HepG2 (cell line): ENCODE results near the gene ABCC1. TPM values are rescaled to one million over a fixed set of nuclear protein-coding genes. Genes with fewer than 3 reads are reported as not detected.

Source experiments
- DNMT3B ChIP-seq: conservative IDR thresholded peaks from 2 replicates; pipeline ENCODE4 v1.6.1; 2016; ENCODE audit warnings: missing biosample characterization, control low read depth
- KAT8 ChIP-seq: IDR thresholded peaks from 2 replicates; pipeline ENCODE4 v1.6.1; 2016; ENCODE audit warnings: missing genetic modification reagents, missing compliant biosample characterization
- KDM4B ChIP-seq: sonication (generic); formaldehyde crosslinking; IDR thresholded peaks from 2 replicates; pipeline ENCODE4 v1.4.0; 2020; ENCODE audit warnings: missing genetic modification reagents
- MEF2D ChIP-seq: sonication (generic); formaldehyde crosslinking; IDR thresholded peaks from 2 replicates; pipeline ENCODE4 v1.5.1; 2020; ENCODE audit warnings: mild to moderate bottlenecking, missing genetic modification reagents
- NCOA2 ChIP-seq: sonication (generic); formaldehyde crosslinking; IDR thresholded peaks from 2 replicates; pipeline ENCODE4 v1.8.0; 2022; ENCODE audit warnings: inconsistent platforms
- RBM39 ChIP-seq: fragments of 200-400 bp; formaldehyde crosslinking; IDR thresholded peaks from one replicate; pipeline ENCODE4 v1.6.1; 2018; ENCODE audit warnings: antibody characterized with exemption, mild to moderate bottlenecking, low read depth, low read length; ENCODE audit not compliant: poor library complexity, severe bottlenecking
- RNF2 ChIP-seq: fragments of 450-650 bp; conservative IDR thresholded peaks from 2 replicates; pipeline ENCODE4 v1.6.1; 2016; ENCODE audit warnings: low read depth
- SRF ChIP-seq: IDR thresholded peaks from 2 replicates; pipeline ENCODE4 v1.6.1; 2011; ENCODE audit warnings: mild to moderate bottlenecking, low read depth, low read length, moderate library complexity
- ZMYM4 ChIP-seq: sonication (generic); formaldehyde crosslinking; IDR thresholded peaks from 2 replicates; pipeline ENCODE4 v1.8.1; 2023; ENCODE audit warnings: mild to moderate bottlenecking, missing genetic modification reagents
- ZNF207 ChIP-seq: fragments of 450-650 bp; IDR thresholded peaks from 2 replicates; pipeline ENCODE4 v1.6.1; 2016; ENCODE audit warnings: antibody characterized with exemption, borderline replicate concordance
- ZNF598 ChIP-seq: sonication (generic); formaldehyde crosslinking; IDR thresholded peaks from 2 replicates; pipeline ENCODE4 v1.5.1; 2020; ENCODE audit warnings: mild to moderate bottlenecking, missing genetic modification reagents, borderline replicate concordance
- ZNF720 ChIP-seq: sonication (generic); formaldehyde crosslinking; IDR thresholded peaks from 2 replicates; pipeline ENCODE4 v1.4.0; 2020; ENCODE audit warnings: missing genetic modification reagents
- ZNF781 ChIP-seq: sonication (generic); formaldehyde crosslinking; IDR thresholded peaks from 2 replicates; pipeline ENCODE4 v1.5.1; 2020; ENCODE audit warnings: borderline replicate concordance, mild to moderate bottlenecking, missing genetic modification reagents; ENCODE audit errors: not compliant biosample characterization
- ZSCAN29 ChIP-seq: sonication (generic); formaldehyde crosslinking; conservative IDR thresholded peaks from 2 replicates; pipeline ENCODE4 v1.4.0; 2020; ENCODE audit warnings: mild to moderate bottlenecking, missing genetic modification reagents
- ZSCAN31 ChIP-seq: sonication (generic); formaldehyde crosslinking; IDR thresholded peaks from 2 replicates; pipeline ENCODE4 v1.5.0; 2020; ENCODE audit warnings: low read depth, mild to moderate bottlenecking, missing genetic modification reagents
- polyA plus RNA-seq, 8 experiments: library from polyadenylated mRNA; depleted of rRNA in 3 of 8; stranded (reverse) in 7 of 8; unstranded in 1 of 8; fragments of >200 nt; fragmentation: Illumina TruSeq in 4 of 8; extraction: Trizol in 4 of 8; gene quantifications; 2 replicates each; pipeline versions ENCODE4 v1.2.1 to v1.2.3, GENCODE V29; 2011 to 2016; ENCODE audit warnings: low read depth in 4 of 8, missing spikeins in 1 of 8, mixed read lengths in 1 of 8; ENCODE audit not compliant: insufficient read depth in 1 of 8
- total RNA-seq, 5 experiments: library from RNA; depleted of rRNA; stranded (reverse); fragments of >200 nt; fragmentation: Illumina TruSeq; extraction: Trizol; gene quantifications; 2 replicates each; pipeline ENCODE4 v1.2.3, GENCODE V29; 2016; ENCODE audit warnings: low read depth in 1 of 5
- TF ChIP-seq, protein P1 (sequence below): sonication (generic); formaldehyde crosslinking; IDR thresholded peaks from 2 replicates; pipeline ENCODE4 v1.5.0; 2020; ENCODE audit warnings: missing genetic modification reagents, mild to moderate bottlenecking, borderline replicate concordance
- TF ChIP-seq, protein P2 (sequence below): IDR thresholded peaks from 2 replicates; pipeline ENCODE4 v1.6.1; 2016; ENCODE audit warnings: missing biosample characterization, missing genetic modification reagents, low read depth
- TF ChIP-seq, protein P3 (sequence below), 2 experiments: fragments of 450-650 bp in 1 of 2; sonication (generic) in 1 of 2; formaldehyde crosslinking in 1 of 2; IDR thresholded peaks; 2 replicates each; pipeline versions ENCODE4 v1.6.1 to v1.8.0; 2016 to 2022; ENCODE audit warnings: antibody characterized with exemption in 1 of 2, mild to moderate bottlenecking in 1 of 2, missing genetic modification reagents in 1 of 2

ABCC1 gene
- total and polyA plus RNA-seq, 2 of the 13 experiments (the other 11 are each of a cell fraction or from before 2014, with no cell fraction given), result 13.0 to 30.6 TPM

DNA sequence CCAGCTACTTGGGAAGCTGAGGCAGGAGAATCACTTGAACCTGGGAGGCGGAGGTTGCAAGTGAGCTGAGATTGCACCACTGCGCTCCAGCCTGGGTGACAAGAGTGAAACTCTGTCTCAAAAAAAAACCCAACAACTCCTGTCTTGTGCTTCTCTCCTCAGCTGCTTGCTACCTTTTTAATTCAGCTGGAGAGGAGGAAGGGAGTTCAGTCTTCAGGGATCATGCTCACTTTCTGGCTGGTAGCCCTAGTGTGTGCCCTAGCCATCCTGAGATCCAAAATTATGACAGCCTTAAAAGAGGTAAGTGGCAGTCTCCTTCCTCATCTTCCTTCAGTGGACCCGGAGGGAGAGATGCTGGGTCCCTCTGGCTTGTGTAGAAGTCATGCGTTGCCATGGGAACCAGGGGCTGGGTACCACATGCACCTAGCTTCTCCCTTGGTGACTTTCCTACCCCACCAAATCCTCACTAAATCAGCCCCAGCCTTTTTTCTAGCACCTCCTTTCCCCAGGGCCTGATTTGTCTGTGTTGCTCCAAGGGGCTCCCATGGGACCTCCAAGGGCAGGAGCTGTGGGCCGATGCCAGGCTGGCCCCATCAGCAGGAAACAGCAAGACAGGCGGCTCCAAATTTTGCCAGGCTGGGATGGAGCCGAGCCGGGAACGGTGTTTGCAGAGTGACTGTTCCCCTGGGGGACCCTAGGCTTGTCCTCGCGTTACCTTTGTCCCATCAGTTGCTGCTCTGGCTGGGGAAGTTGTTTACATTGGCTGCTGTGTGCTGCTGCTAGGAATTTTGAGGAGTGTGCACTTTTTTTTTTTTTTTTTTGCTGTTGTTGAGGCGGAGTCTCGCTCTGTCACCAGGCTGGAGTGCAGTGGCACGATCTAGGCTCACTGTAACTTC is 65.2 kb downstream of the ABCC1 start (continued):
- TF ChIP-seq ZNF781 (CRISPR knock-in tag) (no peak), DNMT3B (CRISPR knock-in tag) (0 out of 2 replicates have a peak, but pooled peaks have one; percentile 32), RNF2 (no peak), ZMYM4 (peak; percentile 53; the same call in 1 of the 2 replicates), ZNF598 (CRISPR knock-in tag) (no peak), ZSCAN29 (CRISPR knock-in tag) (no peak), SRF (no peak), RBM39 (no peak), KAT8 (peak; percentile 38; the same call in 1 of the 2 replicates), ZNF207 (no peak), KDM4B (CRISPR knock-in tag) (no peak), NCOA2 (peak; percentile 72), MEF2D (CRISPR knock-in tag) (no peak), ZNF720 (CRISPR knock-in tag) (no peak), ZSCAN31 (no peak)
- TF ChIP-seq, protein P1, sequence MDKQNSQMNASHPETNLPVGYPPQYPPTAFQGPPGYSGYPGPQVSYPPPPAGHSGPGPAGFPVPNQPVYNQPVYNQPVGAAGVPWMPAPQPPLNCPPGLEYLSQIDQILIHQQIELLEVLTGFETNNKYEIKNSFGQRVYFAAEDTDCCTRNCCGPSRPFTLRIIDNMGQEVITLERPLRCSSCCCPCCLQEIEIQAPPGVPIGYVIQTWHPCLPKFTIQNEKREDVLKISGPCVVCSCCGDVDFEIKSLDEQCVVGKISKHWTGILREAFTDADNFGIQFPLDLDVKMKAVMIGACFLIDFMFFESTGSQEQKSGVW, result no peak
- TF ChIP-seq, protein P2, sequence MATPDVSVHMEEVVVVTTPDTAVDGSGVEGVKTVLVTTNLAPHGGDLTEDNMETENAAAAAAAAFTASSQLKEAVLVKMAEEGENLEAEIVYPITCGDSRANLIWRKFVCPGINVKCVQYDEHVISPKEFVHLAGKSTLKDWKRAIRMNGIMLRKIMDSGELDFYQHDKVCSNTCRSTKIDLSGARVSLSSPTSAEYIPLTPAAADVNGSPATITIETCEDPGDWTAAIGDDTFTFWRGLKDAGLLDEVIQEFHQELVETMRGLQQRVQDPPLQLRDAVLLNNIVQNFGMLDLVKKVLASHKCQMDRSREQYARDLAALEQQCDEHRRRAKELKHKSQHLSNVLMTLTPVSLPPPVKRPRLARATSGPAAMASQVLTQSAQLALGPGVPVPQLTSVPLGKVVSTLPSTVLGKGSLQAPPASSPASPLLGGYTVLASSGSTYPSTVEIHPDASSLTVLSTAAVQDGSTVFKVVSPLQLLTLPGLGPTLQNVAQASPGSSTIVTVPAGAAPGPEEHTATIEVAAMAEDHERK (CRISPR knock-in tag), result no peak
- TF ChIP-seq, protein P3, sequence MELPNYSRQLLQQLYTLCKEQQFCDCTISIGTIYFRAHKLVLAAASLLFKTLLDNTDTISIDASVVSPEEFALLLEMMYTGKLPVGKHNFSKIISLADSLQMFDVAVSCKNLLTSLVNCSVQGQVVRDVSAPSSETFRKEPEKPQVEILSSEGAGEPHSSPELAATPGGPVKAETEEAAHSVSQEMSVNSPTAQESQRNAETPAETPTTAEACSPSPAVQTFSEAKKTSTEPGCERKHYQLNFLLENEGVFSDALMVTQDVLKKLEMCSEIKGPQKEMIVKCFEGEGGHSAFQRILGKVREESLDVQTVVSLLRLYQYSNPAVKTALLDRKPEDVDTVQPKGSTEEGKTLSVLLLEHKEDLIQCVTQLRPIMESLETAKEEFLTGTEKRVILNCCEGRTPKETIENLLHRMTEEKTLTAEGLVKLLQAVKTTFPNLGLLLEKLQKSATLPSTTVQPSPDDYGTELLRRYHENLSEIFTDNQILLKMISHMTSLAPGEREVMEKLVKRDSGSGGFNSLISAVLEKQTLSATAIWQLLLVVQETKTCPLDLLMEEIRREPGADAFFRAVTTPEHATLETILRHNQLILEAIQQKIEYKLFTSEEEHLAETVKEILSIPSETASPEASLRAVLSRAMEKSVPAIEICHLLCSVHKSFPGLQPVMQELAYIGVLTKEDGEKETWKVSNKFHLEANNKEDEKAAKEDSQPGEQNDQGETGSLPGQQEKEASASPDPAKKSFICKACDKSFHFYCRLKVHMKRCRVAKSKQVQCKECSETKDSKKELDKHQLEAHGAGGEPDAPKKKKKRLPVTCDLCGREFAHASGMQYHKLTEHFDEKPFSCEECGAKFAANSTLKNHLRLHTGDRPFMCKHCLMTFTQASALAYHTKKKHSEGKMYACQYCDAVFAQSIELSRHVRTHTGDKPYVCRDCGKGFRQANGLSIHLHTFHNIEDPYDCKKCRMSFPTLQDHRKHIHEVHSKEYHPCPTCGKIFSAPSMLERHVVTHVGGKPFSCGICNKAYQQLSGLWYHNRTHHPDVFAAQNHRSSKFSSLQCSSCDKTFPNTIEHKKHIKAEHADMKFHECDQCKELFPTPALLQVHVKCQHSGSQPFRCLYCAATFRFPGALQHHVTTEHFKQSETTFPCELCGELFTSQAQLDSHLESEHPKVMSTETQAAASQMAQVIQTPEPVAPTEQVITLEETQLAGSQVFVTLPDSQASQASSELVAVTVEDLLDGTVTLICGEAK (IDR thresholded peaks at IDR 0.05), result peak; percentile 11; the same call in 1 of the 2 replicates
- TF ChIP-seq, protein P3 (CRISPR knock-in tag; IDR thresholded peaks at IDR 0.05), result peak; percentile 28; the same call in 1 of the 2 replicates
